Measurements from ENCODE around the gene NRDC. TPM values are rescaled to one million over a fixed set of nuclear protein-coding genes. Genes with fewer than 3 reads are reported as not detected.

NRDC gene
- total RNA-seq, 4 donors from 2014 or later: 35.1 to 83.7 (median 64.1) TPM

- 78 to 79% methylated on average over 4 of the region's 4 CpGs for WGBS, 2 donors
- H3K27me3 ChIP-seq: peaks cover 0 to 58% (median 0%) of the 10 kb centered on the region in 4 donors
Measured at GRCh38 chr1:51910221-51911000, 31.9 kb upstream of the NRDC start.

GRCh38 chr1:51908499-51908898 lies 30.0 kb upstream of the NRDC start:
- H3K4me3 ChIP-seq: no peak overlapping the region
- intact Hi-C loops (cut with DNase I): no loop called here
- H3K27ac ChIP-seq: no peak overlapping the region
- TF ChIP-seq POLR2A (IDR thresholded peaks at IDR 0.05) (no peak), CTCF (IDR thresholded peaks at IDR 0.05) (no peak)
- no peaks in the 10 kb centered on the region for H3K9me3 ChIP-seq
- H3K27me3 ChIP-seq: peaks cover 0 to 62% (median 0%) of the 10 kb centered on the region in 4 donors
- no peaks in the 10 kb centered on the region for H3K4me1 ChIP-seq
- WGBS, 2 donors: 41 to 78% methylated on average over 2 of the region's 2 CpGs
- H3K36me3 ChIP-seq: no peaks in the 10 kb centered on the region
- DNase-seq: no peak

More at GRCh38 chr1:51910221-51911000, 31.9 kb upstream of the NRDC start:
- TF ChIP-seq CTCF (IDR thresholded peaks at IDR 0.05): no peak
- no peak for TF ChIP-seq POLR2A (IDR thresholded peaks at IDR 0.05)
- Histone ChIP-seq H3K4me1 (no peaks in the 10 kb centered on the region), H3K36me3 (no peaks in the 10 kb centered on the region), H3K9me3 (no peaks in the 10 kb centered on the region), H3K27ac (no peak overlapping the region), H3K4me3 (no peak overlapping the region)
- DNase-seq: no peak
- intact Hi-C loops (cut with DNase I): no loop called here

GRCh38 chr1:51907079-51907702 lies 28.7 kb upstream of the NRDC start:
- H3K4me1 ChIP-seq: no peaks in the 10 kb centered on the region
- peaks cover 0 to 59% (median 0%) of the 10 kb centered on the region in 4 donors for H3K27me3 ChIP-seq
- no peak overlapping the region for H3K27ac ChIP-seq
- intact Hi-C loops (cut with DNase I): no loop called here
- no peaks in the 10 kb centered on the region for H3K9me3 ChIP-seq
- DNase-seq: no peak
- WGBS, 2 donors: 68 to 72% methylated on average over 4 of the region's 4 CpGs
- no peak overlapping the region for H3K4me3 ChIP-seq
- no peak for TF ChIP-seq CTCF (IDR thresholded peaks at IDR 0.05)
- TF ChIP-seq POLR2A (IDR thresholded peaks at IDR 0.05): no peak
- H3K36me3 ChIP-seq: no peaks in the 10 kb centered on the region

- intact Hi-C loops (cut with DNase I): no loop called here
- H3K4me3 ChIP-seq: no peak overlapping the region
- no peak for TF ChIP-seq POLR2A (IDR thresholded peaks at IDR 0.05)
- TF ChIP-seq CTCF (IDR thresholded peaks at IDR 0.05): no peak
- H3K36me3 ChIP-seq: no peaks in the 10 kb centered on the region
- no peak for DNase-seq
- no peak overlapping the region for H3K27ac ChIP-seq
- peaks cover 0 to 58% (median 0%) of the 10 kb centered on the region in 4 donors for H3K27me3 ChIP-seq
- no peaks in the 10 kb centered on the region for H3K4me1 ChIP-seq
- no peaks in the 10 kb centered on the region for H3K9me3 ChIP-seq
- WGBS, 2 donors: 45 to 68% methylated on average over 4 of the region's 4 CpGs
Measured at GRCh38 chr1:51906306-51907078, 28.0 kb upstream of the NRDC start.

GRCh38 chr1:51902456-51902855 lies 23.9 kb upstream of the NRDC start:
- WGBS, 2 donors: 70 to 74% methylated on average over 4 to 5 of the region's 5 CpGs
- Histone ChIP-seq H3K27me3 (peaks cover 0 to 59% (median 0%) of the 10 kb centered on the region in 4 donors), H3K4me3 (no peak overlapping the region), H3K9me3 (no peaks in the 10 kb centered on the region), H3K27ac (no peak overlapping the region), H3K36me3 (no peaks in the 10 kb centered on the region), H3K4me1 (no peaks in the 10 kb centered on the region)
- no peak for TF ChIP-seq CTCF (IDR thresholded peaks at IDR 0.05)
- no peak for TF ChIP-seq POLR2A (IDR thresholded peaks at IDR 0.05)
- DNase-seq: no peak
- intact Hi-C loops (cut with DNase I): no loop called here

All from esophagus squamous epithelium (tissue), 5 donors.